Measurements from ENCODE around the gene TRIM7. TPM values are rescaled to one million over a fixed set of nuclear protein-coding genes. Genes with fewer than 3 reads are reported as not detected.

The TRIM7 gene
- total and polyA plus RNA-seq, 9 of the 15 experiments (the other 6 are each of a cell fraction or from before 2014, with no cell fraction given), result 2.6 to 14.9 (median 8.9) TPM

DNA sequence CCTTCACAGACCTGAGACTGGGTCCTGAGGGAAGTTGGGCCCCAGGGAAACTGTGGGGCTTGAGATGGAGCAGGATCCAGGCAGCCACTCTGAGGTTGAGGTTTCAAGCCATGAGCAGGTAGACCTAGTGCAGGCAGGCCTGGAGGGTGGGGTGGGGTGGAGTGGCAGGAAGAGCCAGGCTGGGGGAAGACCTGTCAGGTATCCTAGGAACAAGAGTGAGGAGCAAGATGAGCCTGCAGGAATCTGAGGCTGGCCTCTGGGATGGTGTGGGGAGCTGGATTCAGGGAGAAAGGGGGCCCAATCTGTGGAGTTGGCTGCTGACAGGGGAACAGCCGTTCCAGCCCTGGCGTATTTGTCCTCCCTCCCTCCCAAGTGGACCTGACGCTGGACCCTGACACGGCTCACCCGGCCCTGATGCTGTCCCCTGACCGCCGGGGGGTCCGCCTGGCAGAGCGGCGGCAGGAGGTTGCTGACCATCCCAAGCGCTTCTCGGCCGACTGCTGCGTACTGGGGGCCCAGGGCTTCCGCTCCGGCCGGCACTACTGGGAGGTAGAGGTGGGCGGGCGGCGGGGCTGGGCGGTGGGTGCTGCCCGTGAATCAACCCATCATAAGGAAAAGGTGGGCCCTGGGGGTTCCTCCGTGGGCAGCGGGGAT, 28.9 kb upstream of the TRIM7 start:
- H3K9me3 ChIP-seq (replicated peaks; ENCODE audit: control insufficient read depth, insufficient read depth, low read depth, low read length), result no peaks in the 10 kb centered on the region
- no peak for FAIRE-seq
- H3K4me3 ChIP-seq, result no peak overlapping the region
- H3K27me3 ChIP-seq (ENCODE audit: control insufficient read depth in 2 of 2, insufficient read depth in 2 of 2, low read length in 2 of 2), result no peaks in the 10 kb centered on the region
- peak overlapping the region in 1 of 2 experiments; percentile 4; a peak in 2 of 4 replicates for H3K9ac ChIP-seq (ENCODE audit: insufficient read depth in 1 of 2, low read depth in 2 of 2, low read length in 2 of 2)
- WGBS (ENCODE audit: insufficient coverage, low coverage, missing lambda C conversion rate), result 92% methylated on average over 2 of the region's 24 CpGs
- peaks cover 3% of the 10 kb centered on the region for H3K9me1 ChIP-seq (ENCODE audit: control insufficient read depth, insufficient read depth, low read length)
- ChIA-PET CTCF (ENCODE audit: low intra/inter-chr PET ratio) (no interaction called here), POLR2A (interaction anchor here (0.5 to 5.3 kb wide), 5 partner anchors 9 to 37 kb away, joined by 3 to 55 read pairs (median 5); partner anchors contain the start of gene TRIM41)
- no peak overlapping the region for H2AFZ ChIP-seq (ENCODE audit: low read depth, low read length)
- peaks cover 33% of the 10 kb centered on the region for H4K20me1 ChIP-seq (replicated peaks; ENCODE audit: control insufficient read depth, insufficient read depth, low read length)
- TF ChIP-seq FIP1L1 (IDR thresholded peaks at IDR 0.05; ENCODE audit: low read depth, low read length, poor library complexity, severe bottlenecking) (peak; percentile 39), RAD51 (IDR thresholded peaks at IDR 0.05; ENCODE audit: borderline replicate concordance, low read depth) (no peak), ZNF830 (CRISPR knock-in tag; IDR thresholded peaks at IDR 0.05) (no peak), TOE1 (IDR thresholded peaks at IDR 0.05; ENCODE audit: borderline replicate concordance) (no peak), TOE1 (CRISPR knock-in tag; IDR thresholded peaks at IDR 0.05; ENCODE audit: borderline replicate concordance, low read depth) (no peak), YY1 (IDR thresholded peaks at IDR 0.05; ENCODE audit: borderline replicate concordance in 1 of 3, control insufficient read depth in 1 of 3, extremely low read depth in 1 of 3, insufficient read depth in 3 of 3, insufficient read length in 1 of 3, insufficient replicate concordance in 2 of 3, low read depth in 1 of 3, low read length in 2 of 3) (no peak), RBM17 (IDR thresholded peaks at IDR 0.05; ENCODE audit: borderline replicate concordance, low read depth, low read length) (no peak), ZBTB8A (IDR thresholded peaks at IDR 0.05; ENCODE audit: partially characterized antibody) (no peak), MTF1 (CRISPR knock-in tag; IDR thresholded peaks at IDR 0.05; ENCODE audit: borderline replicate concordance) (no peak), MLLT1 (IDR thresholded peaks at IDR 0.05) (no peak), RBM15 (IDR thresholded peaks at IDR 0.05; ENCODE audit: insufficient read depth, low read length) (no peak), POLR2B (IDR thresholded peaks at IDR 0.05; ENCODE audit: low read depth, partially characterized antibody) (peak; percentile 44), ZNF431 (CRISPR knock-in tag; IDR thresholded peaks at IDR 0.05) (no peak), ELK3 (CRISPR knock-in tag; IDR thresholded peaks at IDR 0.05) (no peak), FOXP4 (CRISPR knock-in tag; IDR thresholded peaks at IDR 0.05; ENCODE audit: borderline replicate concordance) (0 out of 2 replicates have a peak, but pooled peaks have one; percentile 22)
- TF ChIP-seq, protein P1, sequence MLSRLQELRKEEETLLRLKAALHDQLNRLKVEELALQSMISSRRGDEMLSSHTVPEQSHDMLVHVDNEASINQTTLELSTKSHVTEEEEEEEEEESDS (CRISPR knock-in tag; IDR thresholded peaks at IDR 0.05), result no peak
- peaks cover 95% of the 10 kb centered on the region for H3K36me3 ChIP-seq (ENCODE audit: control insufficient read depth, insufficient read depth, low read length)
- H3K27ac ChIP-seq (ENCODE audit: extremely low read depth, low read depth, low read length), result no peak overlapping the region
- DNase-seq (ENCODE audit: extremely low read depth in 1 of 4, low spot score in 3 of 4), result peak in 2 of 4 experiments; percentile 11 to 16
- peaks cover 18% of the 10 kb centered on the region for H3K79me2 ChIP-seq (ENCODE audit: control insufficient read depth, insufficient read depth, low read length)
- peaks cover under 1 to 15% of the 10 kb centered on the region in 2 experiments; a peak in 4 of 5 replicates for H3K4me1 ChIP-seq (replicated peaks in 1 of 2; ENCODE audit: control insufficient read depth in 2 of 2, insufficient read depth in 2 of 2, low read length in 2 of 2)
- no peak; the same call in 1 of the 3 replicates for ATAC-seq
- in situ Hi-C loops (cut with MboI), result no loop called here
- H3K4me2 ChIP-seq (ENCODE audit: insufficient read depth, low read length), result no peak overlapping the region
- intact Hi-C loops (cut with micrococcal nuclease), result no loop called here
- no TSS peak for BruUV-seq (replicated peaks)
